ENCODE data around the gene HOXB3.

The HOXB3 gene

GRCh38 chr17:48610282-48611211 lies 20.5 kb upstream of the HOXB3 start, which contains the start of gene HOXB7:
TSS of gene HOXB7 (minus strand) at chr17:48611017. CDS start at chr17:48610918, 99 bp downstream.
- peak within 1 kb of the TSS; percentile 83 for H3K27ac ChIP-seq (ENCODE audit: low read depth, low read length, severe bottlenecking)
- H3K9me3 ChIP-seq (ENCODE audit: control insufficient read depth, low read length), result no peaks in the 10 kb centered on the region
- 1 to 3% methylated on average over 49 to 57 of the region's 79 CpGs for WGBS, 2 experiments (ENCODE audit: insufficient coverage in 2 of 2)
- peak within 1 kb of the TSS; percentile 45 for H3K4me3 ChIP-seq (ENCODE audit: extremely low read depth, insufficient read depth, low read length, poor library complexity, severe bottlenecking)
- H3K36me3 ChIP-seq (ENCODE audit: control insufficient read depth, insufficient read depth, low read length), result no peaks in the 10 kb centered on the region
- H3K4me1 ChIP-seq (ENCODE audit: control insufficient read depth, insufficient read depth, low read length, poor library complexity, severe bottlenecking), result peaks cover 18% of the 10 kb centered on the region

DNA sequence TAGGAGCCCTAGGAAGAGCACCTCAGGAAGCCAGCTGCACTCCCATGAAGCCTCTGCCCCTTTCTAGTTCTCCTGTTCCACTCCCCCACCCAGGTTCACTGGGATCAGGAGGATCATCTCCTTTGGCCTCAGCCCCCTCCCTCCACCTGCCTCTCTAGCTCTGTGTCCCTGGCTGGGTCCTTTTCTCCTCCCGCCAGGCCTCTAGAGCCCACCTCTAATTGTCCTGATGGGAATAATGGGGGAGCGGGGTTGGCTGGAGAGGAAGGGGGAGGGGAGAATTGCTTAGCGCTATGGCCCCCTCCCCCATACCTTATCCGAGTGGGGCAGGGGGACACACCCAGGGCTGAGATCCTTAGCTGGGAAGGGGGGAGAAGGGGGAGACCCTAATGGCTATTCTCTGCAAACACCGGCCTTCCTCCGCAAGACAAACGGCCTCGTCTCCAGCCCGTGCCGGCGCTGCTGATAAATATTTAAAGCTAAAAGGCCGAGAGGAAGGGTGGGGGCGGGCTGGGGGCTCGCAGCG lies 19.8 kb upstream of the HOXB3 start:
- 0% methylated on average over 11 of the region's 15 CpGs; no CpG with 5 or more reads in 1 of the 2 experiments for WGBS, 2 experiments (ENCODE audit: insufficient coverage in 2 of 2)
- peaks cover 18% of the 10 kb centered on the region for H3K4me1 ChIP-seq (ENCODE audit: control insufficient read depth, insufficient read depth, low read length, poor library complexity, severe bottlenecking)
- H3K9me3 ChIP-seq (ENCODE audit: control insufficient read depth, low read length), result no peaks in the 10 kb centered on the region
- H3K4me3 ChIP-seq (ENCODE audit: extremely low read depth, insufficient read depth, low read length, poor library complexity, severe bottlenecking), result peak overlapping the region; percentile 45
- H3K36me3 ChIP-seq (ENCODE audit: control insufficient read depth, insufficient read depth, low read length), result no peaks in the 10 kb centered on the region
- peak overlapping the region; percentile 83 for H3K27ac ChIP-seq (ENCODE audit: low read depth, low read length, severe bottlenecking)

GRCh38 chr17:48609033-48609432 lies 19.0 kb upstream of the HOXB3 start:
- Histone ChIP-seq H3K36me3 (ENCODE audit: control insufficient read depth, insufficient read depth, low read length) (no peaks in the 10 kb centered on the region), H3K4me3 (ENCODE audit: extremely low read depth, insufficient read depth, low read length, poor library complexity, severe bottlenecking) (no peak overlapping the region), H3K4me1 (ENCODE audit: control insufficient read depth, insufficient read depth, low read length, poor library complexity, severe bottlenecking) (peaks cover 18% of the 10 kb centered on the region), H3K27ac (ENCODE audit: low read depth, low read length, severe bottlenecking) (peak overlapping the region; percentile 83), H3K9me3 (ENCODE audit: control insufficient read depth, low read length) (no peaks in the 10 kb centered on the region)

GRCh38 chr17:48608494-48608834 lies 18.4 kb upstream of the HOXB3 start:
- 100% methylated on average over 1 of the region's 1 CpG; no CpG with 5 or more reads in 1 of the 2 experiments for WGBS, 2 experiments (ENCODE audit: insufficient coverage in 2 of 2)
- H3K9me3 ChIP-seq (ENCODE audit: control insufficient read depth, low read length), result no peaks in the 10 kb centered on the region
- H3K4me3 ChIP-seq (ENCODE audit: extremely low read depth, insufficient read depth, low read length, poor library complexity, severe bottlenecking), result no peak overlapping the region
- no peaks in the 10 kb centered on the region for H3K36me3 ChIP-seq (ENCODE audit: control insufficient read depth, insufficient read depth, low read length)
- peaks cover 18% of the 10 kb centered on the region for H3K4me1 ChIP-seq (ENCODE audit: control insufficient read depth, insufficient read depth, low read length, poor library complexity, severe bottlenecking)
- peak overlapping the region; percentile 83 for H3K27ac ChIP-seq (ENCODE audit: low read depth, low read length, severe bottlenecking)

DNA sequence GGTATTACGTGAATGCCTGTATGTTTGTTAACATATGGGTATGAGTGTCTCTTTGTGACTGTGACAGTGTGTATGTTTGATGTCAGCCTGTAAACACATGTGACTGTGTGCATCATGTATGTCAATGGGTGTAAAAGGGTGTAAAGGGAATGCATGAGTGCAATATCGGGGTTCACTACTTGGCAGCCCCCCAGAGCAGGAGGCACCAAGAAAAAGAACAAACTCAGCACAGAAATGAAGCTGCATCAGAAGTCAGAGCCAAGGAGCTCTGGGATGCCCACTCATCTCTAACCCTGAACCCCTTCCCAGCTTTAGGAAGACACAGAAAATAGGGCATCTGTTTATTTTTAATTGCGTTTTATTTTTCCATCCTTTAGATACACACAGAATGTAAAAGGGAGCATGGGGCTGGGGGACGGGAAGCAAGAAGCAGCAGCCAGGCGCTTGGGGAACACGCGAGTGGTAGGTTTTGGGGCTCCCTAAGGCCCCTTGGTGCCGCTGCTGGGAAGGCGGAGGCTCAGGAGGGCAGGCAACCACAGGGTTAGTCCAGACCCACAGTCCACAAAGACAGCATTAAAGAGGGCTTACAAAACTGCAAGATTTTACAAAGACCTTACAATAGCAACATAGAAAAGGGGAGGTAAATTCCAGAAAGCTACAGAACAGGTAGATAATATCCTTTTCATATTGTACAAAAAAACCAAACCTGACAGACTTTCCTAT lies 17.0 kb upstream of the HOXB3 start:
- 21 to 41% methylated on average over 5 to 6 of the region's 9 CpGs for WGBS, 2 experiments (ENCODE audit: insufficient coverage in 2 of 2)
- H3K4me3 ChIP-seq (ENCODE audit: extremely low read depth, insufficient read depth, low read length, poor library complexity, severe bottlenecking), result no peak overlapping the region
- peaks cover 18% of the 10 kb centered on the region for H3K4me1 ChIP-seq (ENCODE audit: control insufficient read depth, insufficient read depth, low read length, poor library complexity, severe bottlenecking)
- H3K36me3 ChIP-seq (ENCODE audit: control insufficient read depth, insufficient read depth, low read length), result no peaks in the 10 kb centered on the region
- peak overlapping the region; percentile 73 for H3K27ac ChIP-seq (ENCODE audit: low read depth, low read length, severe bottlenecking)
- H3K9me3 ChIP-seq (ENCODE audit: control insufficient read depth, low read length), result no peaks in the 10 kb centered on the region

DNA sequence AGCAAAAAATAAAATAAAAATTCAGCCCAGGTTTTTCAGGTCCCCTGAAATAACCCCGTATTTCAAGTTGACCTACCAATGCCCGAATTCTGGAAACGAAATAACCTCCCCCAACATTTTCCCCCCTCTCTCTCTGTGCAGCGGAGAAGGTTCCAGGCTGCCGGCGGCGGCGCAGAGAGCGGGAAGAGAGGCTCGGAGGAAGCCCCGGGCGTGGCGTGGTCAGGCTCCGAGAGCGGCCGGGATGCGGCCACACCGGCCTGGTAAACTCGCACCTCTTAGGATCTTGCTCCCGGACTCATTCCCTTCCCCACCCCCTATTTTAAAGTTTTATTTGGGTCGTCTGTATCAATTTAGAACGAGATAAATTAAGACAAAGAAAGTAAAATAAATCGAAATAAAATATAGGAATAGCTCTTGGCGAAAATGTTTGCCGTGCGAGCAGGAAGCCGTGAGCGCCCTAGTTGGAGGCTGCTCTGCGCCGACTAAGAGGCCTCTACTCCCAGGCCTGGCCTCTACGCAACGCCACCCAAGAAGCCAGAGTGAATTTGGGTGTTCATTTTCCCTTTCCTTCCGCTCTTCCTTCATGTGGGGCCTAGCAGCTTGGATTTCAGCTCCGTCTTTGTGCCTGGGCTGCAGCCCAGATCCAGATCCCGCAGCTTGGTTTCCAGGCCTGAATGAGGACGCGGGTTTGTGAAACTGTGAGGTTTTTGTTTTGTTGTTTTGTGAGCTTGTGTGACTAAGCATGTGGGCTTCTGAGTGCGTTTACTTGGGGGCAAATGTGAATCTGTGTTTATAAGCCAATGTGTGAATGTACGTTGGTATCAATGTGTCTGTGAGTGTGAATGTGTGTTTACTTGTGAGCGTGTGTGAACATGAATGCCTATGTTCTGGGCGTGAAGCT lies 16.2 kb upstream of the HOXB3 start:
- Histone ChIP-seq H3K9me3 (ENCODE audit: control insufficient read depth, low read length) (no peaks in the 10 kb centered on the region), H3K4me1 (ENCODE audit: control insufficient read depth, insufficient read depth, low read length, poor library complexity, severe bottlenecking) (peaks cover 21% of the 10 kb centered on the region), H3K4me3 (ENCODE audit: extremely low read depth, insufficient read depth, low read length, poor library complexity, severe bottlenecking) (peak overlapping the region; percentile 5), H3K27ac (ENCODE audit: low read depth, low read length, severe bottlenecking) (peak overlapping the region; percentile 73), H3K36me3 (ENCODE audit: control insufficient read depth, insufficient read depth, low read length) (no peaks in the 10 kb centered on the region)
- 10 to 13% methylated on average over 23 of the region's 41 CpGs for WGBS, 2 experiments (ENCODE audit: insufficient coverage in 2 of 2)

DNA sequence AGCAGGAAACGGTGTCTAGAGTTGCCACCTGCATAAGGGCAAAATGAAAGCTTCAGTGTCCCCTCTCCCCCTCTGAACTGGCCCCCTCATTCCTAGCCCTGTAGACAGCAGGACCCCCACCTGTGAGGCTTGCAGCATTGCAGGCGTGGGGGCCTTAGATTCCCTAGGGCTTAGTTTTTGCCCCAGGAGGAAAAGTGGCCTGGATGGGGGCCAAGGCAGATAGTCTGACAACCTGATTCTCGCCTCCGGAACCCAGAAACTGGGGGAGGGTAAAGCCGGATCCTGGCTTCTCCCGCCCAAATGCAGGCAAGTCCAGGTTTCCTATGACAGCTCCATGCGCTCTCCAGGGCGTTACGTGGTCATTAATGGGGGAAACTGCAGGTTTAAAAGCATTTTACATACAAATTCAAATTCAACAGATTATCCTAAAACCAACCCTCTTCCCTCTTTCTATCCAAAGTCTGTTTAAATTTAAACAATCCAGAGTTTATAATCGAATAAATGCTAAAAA lies 15.4 kb upstream of the HOXB3 start:
- WGBS, 2 experiments (ENCODE audit: insufficient coverage in 2 of 2), result 4 to 12% methylated on average over 7 to 8 of the region's 10 CpGs
- Histone ChIP-seq H3K4me1 (ENCODE audit: control insufficient read depth, insufficient read depth, low read length, poor library complexity, severe bottlenecking) (peaks cover 15% of the 10 kb centered on the region), H3K36me3 (ENCODE audit: control insufficient read depth, insufficient read depth, low read length) (no peaks in the 10 kb centered on the region), H3K9me3 (ENCODE audit: control insufficient read depth, low read length) (no peaks in the 10 kb centered on the region), H3K27ac (ENCODE audit: low read depth, low read length, severe bottlenecking) (peak overlapping the region; percentile 73), H3K4me3 (ENCODE audit: extremely low read depth, insufficient read depth, low read length, poor library complexity, severe bottlenecking) (no peak overlapping the region)

GRCh38 chr17:48604770-48605329 lies 14.8 kb upstream of the HOXB3 start, which contains the start of gene HOXB6:
TSS of gene HOXB6 (minus strand) at chr17:48604986. CDS start at chr17:48598150, 6,836 bp downstream.
- Histone ChIP-seq H3K4me3 (ENCODE audit: extremely low read depth, insufficient read depth, low read length, poor library complexity, severe bottlenecking) (peak within 1 kb of the TSS; percentile 33), H3K27ac (ENCODE audit: low read depth, low read length, severe bottlenecking) (peak within 1 kb of the TSS; percentile 73)
- WGBS, 2 experiments (ENCODE audit: insufficient coverage in 2 of 2), result 15% methylated on average over 11 to 13 of the region's 16 CpGs

GRCh38 chr17:48603959-48604769 lies 14.1 kb upstream of the HOXB3 start:
- Histone ChIP-seq H3K27ac (ENCODE audit: low read depth, low read length, severe bottlenecking) (peak overlapping the region; percentile 69), H3K36me3 (ENCODE audit: control insufficient read depth, insufficient read depth, low read length) (no peaks in the 10 kb centered on the region), H3K9me3 (ENCODE audit: control insufficient read depth, low read length) (no peaks in the 10 kb centered on the region), H3K4me1 (ENCODE audit: control insufficient read depth, insufficient read depth, low read length, poor library complexity, severe bottlenecking) (peaks cover 9% of the 10 kb centered on the region), H3K4me3 (ENCODE audit: extremely low read depth, insufficient read depth, low read length, poor library complexity, severe bottlenecking) (peak overlapping the region; percentile 33)
- 0 to 1% methylated on average over 6 to 11 of the region's 21 CpGs for WGBS, 2 experiments (ENCODE audit: insufficient coverage in 2 of 2)

More at GRCh38 chr17:48604770-48605329, 14.8 kb upstream of the HOXB3 start, which contains the start of gene HOXB6:
- Histone ChIP-seq H3K4me1 (ENCODE audit: control insufficient read depth, insufficient read depth, low read length, poor library complexity, severe bottlenecking) (peaks cover 12% of the 10 kb centered on the region), H3K36me3 (ENCODE audit: control insufficient read depth, insufficient read depth, low read length) (no peaks in the 10 kb centered on the region), H3K9me3 (ENCODE audit: control insufficient read depth, low read length) (no peaks in the 10 kb centered on the region)

Data from mesodermal cell (in vitro differentiated cells).